Peyer's patch (tissue), 4 donors: ENCODE results near the gene OSBPL9. TPM values are rescaled to one million over a fixed set of nuclear protein-coding genes. Genes with fewer than 3 reads are reported as not detected.
"Not testable (repeated sequence)": the region's sequence is repeated elsewhere in the genome, so short reads cannot be mapped to it uniquely, and the experiment has no call there.

ENCODE experiments used
- DNase-seq, 3 donors: peaks; one replicate each; pipeline ENCODE4 v3.0.0-alpha.2; 2017 to 2019
- H3K27ac ChIP-seq, 4 donors: fragments of 200-600 bp; sonication (generic); one replicate each; pipeline ENCODE4 v1.5.1; 2016 to 2019
- H3K27me3 ChIP-seq, 2 donors: fragments of 200-600 bp; sonication (generic); one replicate each; pipeline ENCODE4 v1.5.1; 2019
- H3K36me3 ChIP-seq, 3 donors: fragments of 200-600 bp; sonication (generic); one replicate each; pipeline ENCODE4 v1.5.1; 2016 to 2019
- H3K4me1 ChIP-seq, 4 donors: fragments of 200-600 bp; sonication (generic); one replicate each; pipeline ENCODE4 v1.5.1; 2016 to 2019
- H3K4me3 ChIP-seq, 4 donors: fragments of 200-600 bp; sonication (generic); 1 replicate in 3 of 4; 2 replicates in 1 of 4; pipeline ENCODE4 v1.5.1; 2016 to 2019; ENCODE audit warnings: mild to moderate bottlenecking in 1 of 4
- H3K9me3 ChIP-seq, 4 donors: fragments of 200-600 bp; sonication (generic); one replicate each; pipeline ENCODE4 v1.5.1; 2016 to 2019; ENCODE audit warnings: mild to moderate bottlenecking in 1 of 4
- CTCF ChIP-seq, 6 experiments: fragments of 450-650 bp in 4 of 6; fragments of 200-600 bp in 2 of 6; sonication (generic) in 1 of 6; IDR thresholded peaks; one replicate each; pipeline ENCODE4 v1.5.1; 2017 to 2019; ENCODE audit warnings: antibody characterized with exemption in 6 of 6, mild to moderate bottlenecking in 3 of 6, moderate library complexity in 1 of 6
- POLR2A ChIP-seq, 2 donors: fragments of 450-650 bp; IDR thresholded peaks; one replicate each; pipeline ENCODE4 v1.5.1; 2017; ENCODE audit warnings: antibody characterized with exemption in 2 of 2, mild to moderate bottlenecking in 2 of 2, moderate library complexity in 2 of 2
- total RNA-seq, 4 donors: library from RNA; depleted of rRNA; stranded (reverse); fragments of >200 nt; gene quantifications; one replicate each; pipeline ENCODE4 v1.1.0, GENCODE V29; 2016

OSBPL9 gene
- total RNA-seq, 4 donors from 2014 or later, result 54.1 to 597 (median 69.8) TPM

GRCh38 chr1:51731998-51732397, 115.1 kb downstream of the OSBPL9 start:
- H3K27me3 ChIP-seq, result no peaks in the 10 kb centered on the region
- no peak overlapping the region for H3K4me3 ChIP-seq
- peaks cover 0 to 34% (median 5%) of the 10 kb centered on the region in 4 donors for H3K4me1 ChIP-seq
- no peak overlapping the region for H3K27ac ChIP-seq
- no peaks in the 10 kb centered on the region for H3K36me3 ChIP-seq
- no peak for DNase-seq
- TF ChIP-seq POLR2A (IDR thresholded peaks at IDR 0.05), result no peak
- TF ChIP-seq CTCF (IDR thresholded peaks at IDR 0.05), result no peak
- no peaks in the 10 kb centered on the region for H3K9me3 ChIP-seq

- Histone ChIP-seq H3K27me3 (no peaks in the 10 kb centered on the region), H3K9me3 (no peaks in the 10 kb centered on the region), H3K4me1 (peaks cover 0 to 43% (median 5%) of the 10 kb centered on the region in 4 donors), H3K4me3 (no peak overlapping the region), H3K36me3 (no peaks in the 10 kb centered on the region), H3K27ac (no peak overlapping the region)
- TF ChIP-seq CTCF (IDR thresholded peaks at IDR 0.05) (no peak), POLR2A (IDR thresholded peaks at IDR 0.05) (no peak)
- no peak for DNase-seq
Measured at GRCh38 chr1:51732701-51733425, 116.0 kb downstream of the OSBPL9 start.

GRCh38 chr1:51733426-51733774, 116.5 kb downstream of the OSBPL9 start:
- not testable (repeated sequence) for H3K27ac ChIP-seq, H3K36me3 ChIP-seq, H3K9me3 ChIP-seq, DNase-seq, H3K27me3 ChIP-seq, H3K4me3 ChIP-seq
- peaks cover 0 to 46% (median 5%) of the 10 kb centered on the region in 4 donors for H3K4me1 ChIP-seq

DNA sequence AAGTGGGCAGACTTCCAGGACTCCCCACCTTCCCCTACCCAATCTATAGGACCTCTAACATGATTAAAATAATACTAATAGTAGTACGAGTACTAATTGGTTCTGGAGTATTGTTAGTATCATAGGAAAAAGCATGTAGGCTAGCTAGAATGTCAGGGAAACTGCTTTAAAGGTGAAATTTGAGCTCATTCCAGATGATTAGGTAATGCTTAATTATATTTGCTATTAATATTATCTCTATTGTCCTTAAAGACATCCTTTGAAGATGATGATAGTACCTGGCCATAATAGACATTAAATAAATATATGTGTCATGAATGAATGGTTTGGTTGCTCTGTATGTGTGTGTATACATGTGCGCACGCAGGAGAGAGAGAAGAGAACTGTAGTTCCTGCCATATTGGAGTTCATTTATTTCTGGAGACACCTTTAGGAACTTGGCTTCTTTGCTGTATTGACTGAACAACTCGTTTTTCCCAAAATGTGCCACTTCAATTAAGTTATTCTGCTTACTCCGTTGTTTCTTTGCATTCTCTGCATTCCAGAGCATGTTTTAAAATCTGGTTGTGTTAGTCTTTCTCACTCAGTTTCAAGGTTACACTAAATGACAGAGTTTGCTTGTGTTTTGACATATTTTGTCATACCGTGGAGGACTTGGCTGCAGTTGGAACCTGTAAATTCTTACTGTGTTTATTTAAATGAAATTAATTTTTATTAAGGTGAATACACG, 117.1 kb downstream of the OSBPL9 start:
- Histone ChIP-seq H3K4me1 (peaks cover 0 to 40% (median 2%) of the 10 kb centered on the region in 4 donors), H3K36me3 (no peaks in the 10 kb centered on the region), H3K4me3 (no peak overlapping the region), H3K27me3 (no peaks in the 10 kb centered on the region), H3K27ac (no peak overlapping the region), H3K9me3 (no peaks in the 10 kb centered on the region)
- TF ChIP-seq CTCF (IDR thresholded peaks at IDR 0.05), result no peak
- TF ChIP-seq POLR2A (IDR thresholded peaks at IDR 0.05), result no peak
- DNase-seq, result no peak

- H3K27ac ChIP-seq, result no peak overlapping the region
- no peaks in the 10 kb centered on the region for H3K9me3 ChIP-seq
- no peak overlapping the region for H3K4me3 ChIP-seq
- no peaks in the 10 kb centered on the region for H3K27me3 ChIP-seq
- TF ChIP-seq POLR2A (IDR thresholded peaks at IDR 0.05), result no peak
- TF ChIP-seq CTCF (IDR thresholded peaks at IDR 0.05), result no peak
- no peak for DNase-seq
- no peaks in the 10 kb centered on the region for H3K36me3 ChIP-seq
- peaks cover 0 to 30% (median 2%) of the 10 kb centered on the region in 4 donors for H3K4me1 ChIP-seq
Measured at GRCh38 chr1:51734896-51735745, 118.2 kb downstream of the OSBPL9 start.
